Progenitor cell of endocrine pancreas (in vitro differentiated cells): ENCODE measurements around the gene CCT8. TPM values are rescaled to one million over a fixed set of nuclear protein-coding genes. Genes with fewer than 3 reads are reported as not detected.
"Not testable (repeated sequence)": the region's sequence is repeated elsewhere in the genome, so short reads cannot be mapped to it uniquely, and the experiment has no call there.

Source experiments
- DNase-seq: peaks from one replicate; pipeline ENCODE4 v3.0.0; 2021; ENCODE audit warnings: low spot score; ENCODE audit not compliant: unreplicated experiment
- H3K27ac Mint-ChIP-seq: 2 replicates; pipeline ENCODE4 v1.8.0; 2021; ENCODE audit warnings: mild to moderate bottlenecking, moderate library complexity, mixed read lengths
- H3K27me3 Mint-ChIP-seq: 2 replicates; pipeline ENCODE4 v1.8.0; 2021; ENCODE audit warnings: mixed read lengths
- H3K36me3 Mint-ChIP-seq: 2 replicates; pipeline ENCODE4 v1.8.0; 2022; ENCODE audit warnings: mixed read lengths; ENCODE audit not compliant: insufficient read depth
- H3K4me1 Mint-ChIP-seq: 2 replicates; pipeline ENCODE4 v1.8.0; 2021; ENCODE audit warnings: low read depth, mixed read lengths
- H3K4me3 Mint-ChIP-seq: 2 replicates; pipeline ENCODE4 v1.8.0; 2021; ENCODE audit warnings: low read depth, mild to moderate bottlenecking, moderate library complexity, mixed read lengths
- H3K9me3 Mint-ChIP-seq: 2 replicates; pipeline ENCODE4 v1.8.0; 2021; ENCODE audit warnings: low read depth, mixed read lengths
- total RNA-seq: library from RNA; stranded (reverse); gene quantifications from 2 replicates; pipeline ENCODE4 v1.2.1, GENCODE V29; 2021
- TF ChIP-seq, protein P1 (sequence below): fragments of 200-600 bp; sonication (generic); IDR thresholded peaks from one replicate; pipeline ENCODE4 v1.5.0; 2021; ENCODE audit warnings: antibody characterized with exemption, mild to moderate bottlenecking; ENCODE audit not compliant: unreplicated experiment

Gene CCT8
- total RNA-seq, 1 donor from 2014 or later, result 208 TPM

DNA sequence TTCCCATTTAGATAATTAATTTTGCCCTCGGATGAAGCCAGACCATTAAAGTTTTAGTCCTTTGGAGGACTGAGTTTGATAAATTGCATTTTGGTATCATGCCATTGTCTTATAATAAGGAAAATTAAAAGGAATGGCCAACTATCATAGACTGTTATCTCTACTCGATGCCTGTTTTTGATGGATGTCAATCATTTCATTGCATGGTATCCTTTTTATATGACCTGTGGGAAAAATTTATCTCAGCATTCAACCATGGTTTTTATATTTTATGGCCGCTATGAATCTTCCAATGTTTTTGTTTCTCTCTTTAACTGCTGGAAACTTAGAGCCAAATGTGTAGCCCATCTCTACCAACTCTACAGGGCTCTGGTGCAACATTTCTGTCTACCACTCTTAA is 9.9 kb upstream of the CCT8 start:
- peaks cover 9% of the 10 kb centered on the region for H3K27me3 Mint-ChIP-seq
- H3K4me1 Mint-ChIP-seq, result no peaks in the 10 kb centered on the region
- TF ChIP-seq, protein P1, sequence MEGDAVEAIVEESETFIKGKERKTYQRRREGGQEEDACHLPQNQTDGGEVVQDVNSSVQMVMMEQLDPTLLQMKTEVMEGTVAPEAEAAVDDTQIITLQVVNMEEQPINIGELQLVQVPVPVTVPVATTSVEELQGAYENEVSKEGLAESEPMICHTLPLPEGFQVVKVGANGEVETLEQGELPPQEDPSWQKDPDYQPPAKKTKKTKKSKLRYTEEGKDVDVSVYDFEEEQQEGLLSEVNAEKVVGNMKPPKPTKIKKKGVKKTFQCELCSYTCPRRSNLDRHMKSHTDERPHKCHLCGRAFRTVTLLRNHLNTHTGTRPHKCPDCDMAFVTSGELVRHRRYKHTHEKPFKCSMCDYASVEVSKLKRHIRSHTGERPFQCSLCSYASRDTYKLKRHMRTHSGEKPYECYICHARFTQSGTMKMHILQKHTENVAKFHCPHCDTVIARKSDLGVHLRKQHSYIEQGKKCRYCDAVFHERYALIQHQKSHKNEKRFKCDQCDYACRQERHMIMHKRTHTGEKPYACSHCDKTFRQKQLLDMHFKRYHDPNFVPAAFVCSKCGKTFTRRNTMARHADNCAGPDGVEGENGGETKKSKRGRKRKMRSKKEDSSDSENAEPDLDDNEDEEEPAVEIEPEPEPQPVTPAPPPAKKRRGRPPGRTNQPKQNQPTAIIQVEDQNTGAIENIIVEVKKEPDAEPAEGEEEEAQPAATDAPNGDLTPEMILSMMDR, result no peak
- no peak overlapping the region for H3K27ac Mint-ChIP-seq
- H3K9me3 Mint-ChIP-seq, result no peaks in the 10 kb centered on the region
- H3K4me3 Mint-ChIP-seq, result no peak overlapping the region
- no peak for DNase-seq
- no peaks in the 10 kb centered on the region for H3K36me3 Mint-ChIP-seq

DNA sequence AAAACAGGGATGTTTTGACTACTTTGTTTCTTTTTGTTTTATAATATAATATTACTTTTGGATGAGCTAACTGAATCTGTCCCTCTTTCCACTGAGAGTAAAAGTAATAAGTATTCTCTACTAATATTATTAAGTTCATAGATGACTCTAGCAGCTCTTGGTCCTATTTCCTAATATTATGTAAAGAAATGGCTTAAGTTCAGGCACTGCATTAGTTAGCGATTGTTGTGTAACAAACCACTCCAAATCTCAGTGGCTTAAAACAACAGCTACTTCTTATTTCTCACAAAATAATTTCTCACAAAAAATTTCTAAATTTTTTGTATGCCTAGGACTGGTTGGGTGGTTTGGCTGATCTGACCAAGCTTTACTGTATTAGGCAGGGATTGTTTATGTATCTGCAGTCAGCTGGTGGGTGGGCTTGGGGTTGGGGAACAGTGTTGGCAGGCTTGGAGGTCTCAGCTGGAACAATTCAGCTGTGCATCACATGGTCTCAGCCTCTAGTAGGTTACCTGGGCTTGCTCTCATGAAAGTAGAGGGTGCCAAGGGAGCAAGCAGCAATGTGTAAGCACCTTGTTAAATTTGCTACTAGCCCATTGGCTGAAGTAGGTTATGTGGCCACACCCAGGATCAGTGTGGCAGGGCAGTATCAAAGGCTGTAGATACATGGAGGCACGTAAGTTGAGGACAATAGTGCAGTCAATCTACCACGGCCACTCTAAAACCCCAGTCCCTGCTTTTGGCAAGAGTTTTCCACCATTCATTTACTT is 8.8 kb upstream of the CCT8 start:
- DNase-seq, result no peak
- no peak overlapping the region for H3K27ac Mint-ChIP-seq
- H3K9me3 Mint-ChIP-seq, result no peaks in the 10 kb centered on the region
- no peak overlapping the region for H3K4me3 Mint-ChIP-seq
- TF ChIP-seq, protein P1, result no peak
- no peaks in the 10 kb centered on the region for H3K36me3 Mint-ChIP-seq
- H3K27me3 Mint-ChIP-seq, result peaks cover 9% of the 10 kb centered on the region
- no peaks in the 10 kb centered on the region for H3K4me1 Mint-ChIP-seq

DNA sequence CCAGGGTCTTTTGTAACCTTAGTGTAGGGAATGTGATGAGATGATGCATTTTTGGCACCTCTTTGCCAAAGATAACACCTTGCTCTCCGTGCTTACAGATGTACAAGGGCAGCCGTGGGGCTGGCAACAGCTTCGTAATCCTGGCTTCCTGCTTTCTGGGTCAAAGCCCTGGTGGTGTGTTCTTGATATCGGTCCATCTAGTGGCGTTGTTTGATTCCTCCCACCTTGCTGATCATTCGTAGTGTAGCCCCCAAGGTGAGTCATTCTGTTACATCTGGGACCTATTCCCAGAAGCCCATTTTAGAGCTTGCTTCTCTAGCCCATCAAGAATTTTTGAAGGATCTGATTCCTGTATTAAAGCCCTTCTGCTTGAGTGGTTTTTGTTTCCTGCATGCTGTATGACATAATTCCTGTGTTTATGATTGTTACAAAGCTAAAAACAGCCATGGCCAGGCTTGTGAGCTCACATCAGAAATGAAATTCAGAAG is 7.0 kb upstream of the CCT8 start:
- TF ChIP-seq, protein P1, result no peak
- Mint-ChIP-seq H3K9me3 (no peaks in the 10 kb centered on the region), H3K27ac (no peak overlapping the region), H3K4me1 (no peaks in the 10 kb centered on the region), H3K36me3 (no peaks in the 10 kb centered on the region), H3K4me3 (no peak overlapping the region), H3K27me3 (peaks cover under 1% of the 10 kb centered on the region)
- DNase-seq, result no peak

- DNase-seq, result no peak
- no peak overlapping the region for H3K4me3 Mint-ChIP-seq
- no peaks in the 10 kb centered on the region for H3K36me3 Mint-ChIP-seq
- no peaks in the 10 kb centered on the region for H3K27me3 Mint-ChIP-seq
- H3K27ac Mint-ChIP-seq, result no peak overlapping the region
- H3K9me3 Mint-ChIP-seq, result no peaks in the 10 kb centered on the region
- TF ChIP-seq, protein P1, result no peak
- no peaks in the 10 kb centered on the region for H3K4me1 Mint-ChIP-seq
Observed at GRCh38 chr21:29078869-29079767, 5.7 kb upstream of the CCT8 start.

DNA sequence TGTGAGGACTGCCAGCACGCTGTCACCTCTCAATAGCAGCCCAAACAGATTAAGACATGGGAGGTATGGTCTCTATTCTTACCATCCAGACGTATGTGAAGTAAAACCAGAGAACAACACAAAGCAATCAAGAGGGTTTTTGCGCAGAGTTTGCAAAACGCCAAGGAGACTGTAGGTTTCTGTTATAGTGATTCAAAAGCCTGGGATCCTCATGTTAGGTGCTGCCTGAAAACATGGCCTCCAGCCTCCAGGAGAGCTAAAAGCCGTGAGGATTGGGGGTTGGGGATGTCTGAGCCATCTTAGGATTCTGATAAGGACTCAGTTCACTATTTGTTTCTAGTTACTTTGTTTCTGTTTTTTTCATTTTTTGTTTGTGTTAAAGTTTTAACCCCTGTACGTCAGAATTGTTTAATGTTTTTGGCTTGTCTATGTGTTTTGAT is 4.2 kb upstream of the CCT8 start:
- TF ChIP-seq, protein P1, result no peak
- peak overlapping the region; percentile 66 for H3K4me3 Mint-ChIP-seq
- H3K27me3 Mint-ChIP-seq, result no peaks in the 10 kb centered on the region
- H3K36me3 Mint-ChIP-seq, result no peaks in the 10 kb centered on the region
- no peaks in the 10 kb centered on the region for H3K9me3 Mint-ChIP-seq
- no peak for DNase-seq
- H3K27ac Mint-ChIP-seq, result no peak overlapping the region
- H3K4me1 Mint-ChIP-seq, result peaks cover 4% of the 10 kb centered on the region

DNA sequence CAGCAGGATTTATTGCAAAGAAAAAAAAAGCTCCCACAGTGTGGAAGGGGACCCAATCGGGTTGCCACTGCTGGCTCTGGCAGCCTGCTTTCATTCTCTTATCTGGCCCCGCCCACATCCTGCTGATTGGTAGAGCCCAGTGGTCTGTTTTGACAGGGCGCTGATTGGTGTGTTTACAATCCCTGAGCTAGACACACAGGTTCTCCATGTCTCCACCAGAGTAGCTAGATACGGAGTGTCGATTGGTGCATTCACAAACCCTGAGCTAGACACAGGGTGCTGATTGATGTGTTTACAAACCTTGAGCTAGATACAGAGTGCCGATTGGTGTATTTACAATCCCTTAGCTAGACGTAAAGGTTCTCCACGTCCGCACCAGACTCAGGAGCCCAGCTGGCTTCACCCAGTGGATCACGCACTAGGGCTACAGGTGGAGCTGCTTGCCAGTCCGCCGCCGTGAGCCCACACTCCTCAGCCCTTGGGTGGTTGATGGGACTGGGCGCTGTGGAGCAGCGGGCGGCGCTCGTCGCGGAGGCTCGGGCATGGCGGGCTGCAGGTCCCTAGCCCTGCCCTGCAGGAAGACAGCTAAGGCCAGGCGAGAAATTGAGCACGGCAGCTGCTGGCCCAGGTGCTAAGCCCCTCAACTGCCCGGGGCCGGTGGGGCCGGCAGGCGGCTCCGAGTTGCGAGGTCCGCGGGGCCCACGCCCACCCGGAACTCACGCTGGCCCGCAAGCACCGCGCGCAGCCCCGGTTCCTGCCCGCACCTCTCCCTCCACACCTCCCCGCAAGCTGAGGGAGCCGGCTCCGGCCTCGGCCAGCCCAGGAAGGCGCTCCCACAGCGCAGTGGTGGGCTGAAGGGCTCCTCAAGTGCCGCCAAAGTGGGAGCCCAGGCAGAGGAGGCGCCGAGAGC is 3.5 kb upstream of the CCT8 start:
- H3K4me1 Mint-ChIP-seq, result peaks cover 10% of the 10 kb centered on the region
- H3K4me3 Mint-ChIP-seq, result peak overlapping the region; percentile 66
- H3K36me3 Mint-ChIP-seq, H3K27me3 Mint-ChIP-seq, H3K9me3 Mint-ChIP-seq, H3K27ac Mint-ChIP-seq, DNase-seq: not testable (repeated sequence)
